Transverse colon (tissue), 4 donors: ENCODE measurements around the gene LAD1. TPM values are rescaled to one million over a fixed set of nuclear protein-coding genes. Genes with fewer than 3 reads are reported as not detected.

ENCODE experiments used
- DNase-seq: peaks from one replicate; pipeline ENCODE4 v3.0.0-alpha.2; 2019
- H3K27ac ChIP-seq, 4 donors: fragments of 200-600 bp; sonication (generic); 2 replicates each; pipeline ENCODE4 v1.5.1; 2016 to 2018; ENCODE audit warnings: inconsistent platforms in 4 of 4
- H3K27me3 ChIP-seq: fragments of 200-600 bp; sonication (generic); 2 replicates; pipeline ENCODE4 v1.5.1; 2017; ENCODE audit warnings: inconsistent platforms
- H3K36me3 ChIP-seq, 4 donors: fragments of 200-600 bp; sonication (generic); 2 replicates each; pipeline ENCODE4 v1.5.1; 2017 to 2019; ENCODE audit warnings: inconsistent platforms in 4 of 4
- H3K4me1 ChIP-seq, 4 donors: fragments of 200-600 bp; sonication (generic); 2 replicates each; pipeline ENCODE4 v1.5.1; 2017 to 2020; ENCODE audit warnings: inconsistent platforms in 4 of 4
- H3K4me3 ChIP-seq, 4 donors: fragments of 200-600 bp; sonication (generic); 1 replicate in 1 of 4; 2 replicates in 3 of 4; pipeline versions ENCODE4 v1.5.1 to v1.6.1; 2017 to 2019; ENCODE audit warnings: inconsistent platforms in 4 of 4
- H3K9me3 ChIP-seq, 2 donors: fragments of 200-600 bp; sonication (generic); 2 replicates each; pipeline ENCODE4 v1.5.1; 2017 to 2019; ENCODE audit warnings: inconsistent platforms in 2 of 2
- CTCF ChIP-seq, 5 experiments: fragments of 200-600 bp in 3 of 5; fragments of 450-650 bp in 2 of 5; sonication (generic) in 3 of 5; IDR thresholded peaks; 1 replicate in 2 of 5; 2 replicates in 3 of 5; pipeline ENCODE4 v1.5.1; 2016 to 2017; ENCODE audit warnings: antibody characterized with exemption in 5 of 5, inconsistent platforms in 3 of 5, mild to moderate bottlenecking in 2 of 5, moderate library complexity in 1 of 5
- EP300 ChIP-seq: sonication (generic); formaldehyde crosslinking; IDR thresholded peaks from one replicate; pipeline ENCODE4 v1.6.1; 2017; ENCODE audit warnings: antibody characterized with exemption, low read depth
- POLR2A ChIP-seq: fragments of 450-650 bp; IDR thresholded peaks from one replicate; pipeline ENCODE4 v1.6.1; 2016; ENCODE audit warnings: antibody characterized with exemption, mild to moderate bottlenecking, moderate library complexity
- POLR2AphosphoS5 ChIP-seq, 3 donors: sonication (generic); formaldehyde crosslinking; IDR thresholded peaks; one replicate each; pipeline ENCODE4 v1.6.1; 2016; ENCODE audit warnings: antibody characterized with exemption in 3 of 3
- WGBS, 2 donors: methylation state at CpG; one replicate each; pipeline ENCODE4 v1.1.5; 2018; ENCODE audit warnings: low coverage in 1 of 2; 5-methylcytosine and 5-hydroxymethylcytosine counted together
- in situ Hi-C, 4 donors: fragments of 200-750 bp; cut with MboI; loops; one replicate each; pipeline versions ENCODE4 v1.15.0 to v1.15.1; 2017; ENCODE audit warnings: low sequenced_read_pairs in 3 of 4, low pct_ligation_motif_present in 1 of 4, low pct_unique_long_range_greater_than_20kb in 1 of 4
- intact Hi-C: fragments of 100-400 bp; cut with DNase I; formaldehyde crosslinking; loops from one replicate; pipeline ENCODE4 v1.15.1; 2023; ENCODE audit warnings: low total_unique reads
- total RNA-seq, 4 donors: library from RNA; depleted of rRNA; stranded (reverse); fragments of >200 nt; gene quantifications; one replicate each; pipeline ENCODE4 v1.1.0, GENCODE V29; 2016

Gene LAD1
- total RNA-seq, 4 donors from 2014 or later: 142 to 215 (median 177) TPM

GRCh38 chr1:201366696-201367095 lies 32.4 kb downstream of the LAD1 start:
- Histone ChIP-seq H3K36me3 (no peaks in the 10 kb centered on the region), H3K4me1 (no peaks in the 10 kb centered on the region), H3K9me3 (no peaks in the 10 kb centered on the region), H3K27me3 (peaks cover 7% of the 10 kb centered on the region), H3K4me3 (no peak overlapping the region), H3K27ac (no peak overlapping the region)
- 65% methylated on average over 7 of the region's 7 CpGs; no CpG with 5 or more reads in 1 of the 2 donors for WGBS, 2 donors
- no peak for DNase-seq
- intact Hi-C loops: no loop called here
- no peak for TF ChIP-seq EP300
- TF ChIP-seq CTCF (IDR thresholded peaks at IDR 0.05): no peak
- TF ChIP-seq POLR2A: no peak
- TF ChIP-seq POLR2AphosphoS5 (IDR thresholded peaks at IDR 0.05): no peak
- in situ Hi-C loops: loop anchor here in 2 of 4 donors (25.0 kb wide), 1 partner anchor 104 kb away; no protein-coding TSS in a partner anchor

GRCh38 chr1:201365251-201365650 lies 33.9 kb downstream of the LAD1 start:
- intact Hi-C loops (no loop called here), in situ Hi-C loops (loop anchor here in 2 of 4 donors (25.0 kb wide), 1 partner anchor 103 kb away; no protein-coding TSS in a partner anchor)
- no peak for DNase-seq
- TF ChIP-seq POLR2AphosphoS5 (IDR thresholded peaks at IDR 0.05) (no peak), POLR2A (no peak), CTCF (IDR thresholded peaks at IDR 0.05) (no peak), EP300 (no peak)
- no peaks in the 10 kb centered on the region for H3K9me3 ChIP-seq
- H3K27ac ChIP-seq: no peak overlapping the region
- H3K4me3 ChIP-seq: no peak overlapping the region
- no peaks in the 10 kb centered on the region for H3K36me3 ChIP-seq
- peaks cover 7% of the 10 kb centered on the region for H3K27me3 ChIP-seq
- WGBS, 2 donors: 75% methylated on average over 11 of the region's 11 CpGs; no CpG with 5 or more reads in 1 of the 2 donors
- no peaks in the 10 kb centered on the region for H3K4me1 ChIP-seq

GRCh38 chr1:201364808-201365105 lies 34.4 kb downstream of the LAD1 start:
- intact Hi-C loops (loop anchor here (5.0 kb wide), 1 partner anchor 112 kb away; no protein-coding TSS in a partner anchor), in situ Hi-C loops (loop anchor here in 2 of 4 donors (25.0 kb wide), 1 partner anchor 102 kb away; no protein-coding TSS in a partner anchor)
- Histone ChIP-seq H3K9me3 (no peaks in the 10 kb centered on the region), H3K36me3 (no peaks in the 10 kb centered on the region), H3K27ac (no peak overlapping the region), H3K4me3 (no peak overlapping the region), H3K27me3 (peaks cover 7% of the 10 kb centered on the region), H3K4me1 (no peaks in the 10 kb centered on the region)
- TF ChIP-seq CTCF (IDR thresholded peaks at IDR 0.05): no peak
- TF ChIP-seq EP300: no peak
- TF ChIP-seq POLR2AphosphoS5 (IDR thresholded peaks at IDR 0.05): no peak
- no peak for TF ChIP-seq POLR2A
- DNase-seq: no peak
- WGBS, 2 donors: 86% methylated on average over 6 of the region's 6 CpGs; no CpG with 5 or more reads in 1 of the 2 donors

GRCh38 chr1:201363467-201363866 lies 35.7 kb downstream of the LAD1 start:
- Histone ChIP-seq H3K27me3 (no peaks in the 10 kb centered on the region), H3K27ac (no peak overlapping the region), H3K36me3 (no peaks in the 10 kb centered on the region), H3K4me1 (no peaks in the 10 kb centered on the region), H3K4me3 (no peak overlapping the region), H3K9me3 (no peaks in the 10 kb centered on the region)
- intact Hi-C loops: loop anchor here (5.0 kb wide), 1 partner anchor 111 kb away; no protein-coding TSS in a partner anchor
- 79 to 93% methylated on average over 7 to 8 of the region's 8 CpGs for WGBS, 2 donors
- no peak for DNase-seq
- no peak for TF ChIP-seq CTCF (IDR thresholded peaks at IDR 0.05)
- no peak for TF ChIP-seq EP300
- no peak for TF ChIP-seq POLR2A
- no peak for TF ChIP-seq POLR2AphosphoS5 (IDR thresholded peaks at IDR 0.05)
- in situ Hi-C loops: loop anchor here in 2 of 4 donors (25.0 kb wide), 1 partner anchor 101 kb away; no protein-coding TSS in a partner anchor
